HEK293 (cell line): ENCODE measurements around the gene TFDP1.
A peak's percentile ranks its signal among the peaks of the same experiment; 100 is the strongest.

Source experiments
- EGR2 ChIP-seq: fragments of 450-650 bp; formaldehyde crosslinking; IDR thresholded peaks from 2 replicates; pipeline ENCODE4 v1.5.1; 2016; ENCODE audit warnings: low read depth, missing biosample characterization, missing genetic modification characterization
- FEZF1 ChIP-seq: fragments of 450-650 bp; formaldehyde crosslinking; IDR thresholded peaks from 2 replicates; pipeline ENCODE4 v1.5.1; 2016; ENCODE audit warnings: missing biosample characterization, missing genetic modification characterization
- GLI4 ChIP-seq: fragments of 450-650 bp; formaldehyde crosslinking; IDR thresholded peaks from 2 replicates; pipeline ENCODE4 v1.5.1; 2016; ENCODE audit warnings: missing biosample characterization, missing genetic modification characterization
- IKZF3 ChIP-seq: fragments of 450-650 bp; IDR thresholded peaks from 2 replicates; pipeline ENCODE4 v1.5.0; 2018; ENCODE audit warnings: missing biosample characterization, mild to moderate bottlenecking, missing genetic modification characterization, moderate library complexity
- KLF16 ChIP-seq: fragments of 450-650 bp; formaldehyde crosslinking; IDR thresholded peaks from 2 replicates; pipeline ENCODE4 v1.5.1; 2017; ENCODE audit warnings: missing biosample characterization, missing genetic modification characterization
- KLF9 ChIP-seq: fragments of 450-650 bp; formaldehyde crosslinking; IDR thresholded peaks from 2 replicates; pipeline ENCODE4 v1.5.1; 2016; ENCODE audit warnings: missing biosample characterization, missing genetic modification characterization, low read depth
- MEIS1 ChIP-seq: sonication (generic); formaldehyde crosslinking; IDR thresholded peaks from 2 replicates; pipeline ENCODE4 v1.8.1; 2022; ENCODE audit warnings: missing genetic modification reagents, mild to moderate bottlenecking, borderline replicate concordance
- OSR2 ChIP-seq: fragments of 450-650 bp; formaldehyde crosslinking; IDR thresholded peaks from 2 replicates; pipeline ENCODE4 v1.5.1; 2016; ENCODE audit warnings: missing biosample characterization, missing genetic modification characterization
- SETDB1 ChIP-seq: IDR thresholded peaks from one replicate; pipeline ENCODE4 v1.6.1; 2017; ENCODE audit warnings: mild to moderate bottlenecking, low read length, moderate library complexity, mixed read lengths; ENCODE audit not compliant: insufficient read length
- ZFP3 ChIP-seq: fragments of 450-650 bp; formaldehyde crosslinking; IDR thresholded peaks from 2 replicates; pipeline ENCODE4 v1.5.1; 2016; ENCODE audit warnings: low read depth, missing biosample characterization, missing genetic modification characterization
- ZNF140 ChIP-seq: fragments of 450-650 bp; formaldehyde crosslinking; IDR thresholded peaks from 2 replicates; pipeline ENCODE4 v1.5.1; 2016; ENCODE audit warnings: missing biosample characterization, missing genetic modification characterization
- ZNF146 ChIP-seq: fragments of 450-650 bp; formaldehyde crosslinking; IDR thresholded peaks from 2 replicates; pipeline ENCODE4 v1.5.1; 2016; ENCODE audit warnings: missing biosample characterization, missing genetic modification characterization
- ZNF174 ChIP-seq: fragments of 450-650 bp; formaldehyde crosslinking; IDR thresholded peaks from 2 replicates; pipeline ENCODE4 v1.5.0; 2017; ENCODE audit warnings: missing biosample characterization, mild to moderate bottlenecking, missing genetic modification characterization
- ZNF248 ChIP-seq: fragments of 450-650 bp; formaldehyde crosslinking; IDR thresholded peaks from 2 replicates; pipeline ENCODE4 v1.5.1; 2017; ENCODE audit warnings: missing biosample characterization, missing genetic modification characterization
- ZNF266 ChIP-seq: fragments of 450-650 bp; formaldehyde crosslinking; IDR thresholded peaks from 2 replicates; pipeline ENCODE4 v1.5.1; 2016; ENCODE audit warnings: missing biosample characterization, missing genetic modification characterization, low read depth
- ZNF274 ChIP-seq, 2 experiments: fragments of 200-500 bp in 1 of 2; fragments of 450-650 bp in 1 of 2; sonication (Bioruptor generic) in 1 of 2; formaldehyde crosslinking in 1 of 2; IDR thresholded peaks; 2 replicates each; pipeline versions ENCODE4 v1.5.1 to v1.6.1; 2014 to 2016; ENCODE audit warnings: borderline replicate concordance in 1 of 2, inconsistent platforms in 1 of 2, low read length in 1 of 2, missing biosample characterization in 1 of 2, missing genetic modification characterization in 1 of 2
- ZNF335 ChIP-seq: fragments of 450-650 bp; formaldehyde crosslinking; conservative IDR thresholded peaks from 2 replicates; pipeline ENCODE4 v1.5.1; 2016; ENCODE audit warnings: missing biosample characterization, missing genetic modification characterization
- ZNF391 ChIP-seq: fragments of 450-650 bp; formaldehyde crosslinking; IDR thresholded peaks from 2 replicates; pipeline ENCODE4 v1.5.1; 2016; ENCODE audit warnings: low read depth, missing biosample characterization, missing genetic modification characterization, borderline replicate concordance
- ZNF473 ChIP-seq: fragments of 450-650 bp; formaldehyde crosslinking; IDR thresholded peaks from 2 replicates; pipeline ENCODE4 v1.5.1; 2017; ENCODE audit warnings: missing biosample characterization, missing genetic modification characterization
- ZNF549 ChIP-seq: fragments of 450-650 bp; IDR thresholded peaks from 2 replicates; pipeline ENCODE4 v1.5.1; 2018; ENCODE audit warnings: missing biosample characterization, missing genetic modification characterization, mild to moderate bottlenecking, inconsistent platforms, moderate library complexity
- ZNF621 ChIP-seq: fragments of 450-650 bp; formaldehyde crosslinking; IDR thresholded peaks from 2 replicates; pipeline ENCODE4 v1.5.1; 2017; ENCODE audit warnings: missing biosample characterization, missing genetic modification characterization
- ZNF654 ChIP-seq: fragments of 450-650 bp; formaldehyde crosslinking; IDR thresholded peaks from 2 replicates; pipeline ENCODE4 v1.5.1; 2016; ENCODE audit warnings: low read depth, missing biosample characterization, missing genetic modification characterization
- ZNF768 ChIP-seq: fragments of 450-650 bp; formaldehyde crosslinking; IDR thresholded peaks from 2 replicates; pipeline ENCODE4 v1.5.1; 2018; ENCODE audit warnings: missing biosample characterization, mild to moderate bottlenecking, missing genetic modification characterization
- ZNF791 ChIP-seq: fragments of 450-650 bp; formaldehyde crosslinking; IDR thresholded peaks from 2 replicates; pipeline ENCODE4 v1.5.1; 2016; ENCODE audit warnings: missing biosample characterization, missing genetic modification characterization
- TF ChIP-seq, protein P1 (sequence below): fragments of 450-650 bp; formaldehyde crosslinking; IDR thresholded peaks from 2 replicates; pipeline ENCODE4 v1.5.1; 2016; ENCODE audit warnings: missing biosample characterization, missing genetic modification characterization
- TF ChIP-seq, protein P2 (sequence below): fragments of 450-650 bp; formaldehyde crosslinking; IDR thresholded peaks from 2 replicates; pipeline ENCODE4 v1.5.1; 2016; ENCODE audit warnings: missing biosample characterization, missing genetic modification characterization
- TF ChIP-seq, protein P3 (sequence below): fragments of 450-650 bp; formaldehyde crosslinking; IDR thresholded peaks from 2 replicates; pipeline ENCODE4 v1.5.1; 2016; ENCODE audit warnings: missing biosample characterization, missing genetic modification characterization
- TF ChIP-seq, protein P4 (sequence below): fragments of 450-650 bp; formaldehyde crosslinking; IDR thresholded peaks from 2 replicates; pipeline ENCODE4; 2016; ENCODE audit warnings: missing biosample characterization, missing genetic modification characterization
- TF ChIP-seq, protein P5 (sequence below): fragments of 450-650 bp; formaldehyde crosslinking; IDR thresholded peaks from 2 replicates; pipeline ENCODE4 v1.5.1; 2017; ENCODE audit warnings: missing biosample characterization, missing genetic modification characterization
- TF ChIP-seq, protein P6 (sequence below): fragments of 450-650 bp; formaldehyde crosslinking; IDR thresholded peaks from 2 replicates; pipeline ENCODE4 v1.5.1; 2016; ENCODE audit warnings: missing biosample characterization, missing genetic modification characterization

Gene TFDP1

DNA sequence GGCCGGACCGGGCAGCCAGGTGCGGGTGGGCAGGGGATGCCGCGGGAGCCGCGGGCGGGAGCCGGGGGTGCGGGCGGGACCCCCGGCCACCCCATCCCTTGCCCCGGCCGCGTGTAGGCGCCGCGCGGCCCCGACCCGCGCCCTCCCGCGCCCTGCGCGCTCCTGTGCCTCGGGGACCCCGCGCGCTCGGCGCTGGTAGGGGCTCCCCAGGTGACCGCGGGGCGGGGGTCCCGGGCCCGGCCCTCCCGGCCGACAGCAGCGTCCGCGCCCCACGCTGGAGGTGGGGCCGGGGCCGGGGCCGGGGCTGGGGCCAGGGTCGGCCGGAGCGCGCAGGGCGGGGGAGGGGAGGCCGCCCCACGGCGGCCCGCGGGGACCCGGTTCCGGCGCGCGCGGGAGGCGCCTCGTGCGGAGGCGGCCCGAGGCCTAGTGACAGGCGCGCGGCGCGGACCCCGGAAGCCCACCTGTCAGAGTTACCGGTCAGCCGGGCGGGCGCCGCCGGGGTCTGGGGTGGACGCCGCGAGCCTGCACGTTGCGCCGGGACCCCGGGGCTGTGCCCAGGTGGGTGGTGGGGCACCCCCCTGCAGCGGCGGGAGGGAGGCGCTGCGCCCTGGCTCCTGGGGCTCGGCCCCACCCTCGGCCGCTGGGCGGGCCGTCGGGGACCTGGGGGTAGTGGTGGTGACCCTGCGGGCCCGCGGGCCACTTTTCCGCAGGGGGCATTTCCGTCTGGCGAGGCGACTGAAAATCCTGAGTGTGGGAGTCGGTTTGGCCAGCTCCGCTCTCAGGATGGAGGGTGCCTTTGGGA is 518 bp downstream of the TFDP1 start (continued):
- TF ChIP-seq, protein P1, sequence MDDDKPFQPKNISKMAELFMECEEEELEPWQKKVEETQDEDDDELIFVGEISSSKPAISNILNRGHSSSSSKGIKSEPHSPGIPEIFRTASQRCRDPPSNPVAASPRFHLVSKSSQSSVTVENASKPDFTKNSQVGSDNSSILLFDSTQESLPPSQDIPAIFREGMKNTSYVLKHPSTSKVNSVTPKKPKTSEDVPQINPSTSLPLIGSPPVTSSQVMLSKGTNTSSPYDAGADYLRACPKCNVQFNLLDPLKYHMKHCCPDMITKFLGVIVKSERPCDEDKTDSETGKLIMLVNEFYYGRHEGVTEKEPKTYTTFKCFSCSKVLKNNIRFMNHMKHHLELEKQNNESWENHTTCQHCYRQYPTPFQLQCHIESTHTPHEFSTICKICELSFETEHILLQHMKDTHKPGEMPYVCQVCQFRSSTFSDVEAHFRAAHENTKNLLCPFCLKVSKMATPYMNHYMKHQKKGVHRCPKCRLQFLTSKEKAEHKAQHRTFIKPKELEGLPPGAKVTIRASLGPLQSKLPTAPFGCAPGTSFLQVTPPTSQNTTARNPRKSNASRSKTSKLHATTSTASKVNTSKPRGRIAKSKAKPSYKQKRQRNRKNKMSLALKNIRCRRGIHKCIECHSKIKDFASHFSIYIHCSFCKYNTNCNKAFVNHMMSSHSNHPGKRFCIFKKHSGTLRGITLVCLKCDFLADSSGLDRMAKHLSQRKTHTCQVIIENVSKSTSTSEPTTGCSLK (tag by site-specific recombination), result no peak
- TF ChIP-seq ZNF140 (tag by site-specific recombination) (no peak), GLI4 (tag by site-specific recombination) (no peak), ZNF654 (tag by site-specific recombination) (no peak), ZNF768 (tag by site-specific recombination) (no peak), SETDB1 (no peak), ZNF335 (tag by site-specific recombination) (peak; percentile 43; the same call in 1 of the 2 replicates), FEZF1 (no peak), ZNF266 (tag by site-specific recombination) (no peak), OSR2 (tag by site-specific recombination) (no peak), ZNF248 (tag by site-specific recombination) (no peak), ZNF146 (no peak), ZNF391 (tag by site-specific recombination) (no peak), ZFP3 (tag by site-specific recombination) (no peak), ZNF473 (no peak), EGR2 (tag by site-specific recombination) (no peak), ZNF174 (tag by site-specific recombination) (no peak), ZNF274 (IDR thresholded peaks at IDR 0.05; ENCODE audit: low read length) (no peak), ZNF274 (tag by site-specific recombination; IDR thresholded peaks at IDR 0.05; ENCODE audit: borderline replicate concordance) (no peak), IKZF3 (tag by site-specific recombination) (peak; percentile 22; the same call in 1 of the 2 replicates), ZNF621 (tag by site-specific recombination) (no peak), KLF16 (no peak), KLF9 (no peak), ZNF791 (tag by site-specific recombination) (no peak), ZNF549 (tag by site-specific recombination) (no peak), MEIS1 (CRISPR knock-in tag) (no peak)
- TF ChIP-seq, protein P2, sequence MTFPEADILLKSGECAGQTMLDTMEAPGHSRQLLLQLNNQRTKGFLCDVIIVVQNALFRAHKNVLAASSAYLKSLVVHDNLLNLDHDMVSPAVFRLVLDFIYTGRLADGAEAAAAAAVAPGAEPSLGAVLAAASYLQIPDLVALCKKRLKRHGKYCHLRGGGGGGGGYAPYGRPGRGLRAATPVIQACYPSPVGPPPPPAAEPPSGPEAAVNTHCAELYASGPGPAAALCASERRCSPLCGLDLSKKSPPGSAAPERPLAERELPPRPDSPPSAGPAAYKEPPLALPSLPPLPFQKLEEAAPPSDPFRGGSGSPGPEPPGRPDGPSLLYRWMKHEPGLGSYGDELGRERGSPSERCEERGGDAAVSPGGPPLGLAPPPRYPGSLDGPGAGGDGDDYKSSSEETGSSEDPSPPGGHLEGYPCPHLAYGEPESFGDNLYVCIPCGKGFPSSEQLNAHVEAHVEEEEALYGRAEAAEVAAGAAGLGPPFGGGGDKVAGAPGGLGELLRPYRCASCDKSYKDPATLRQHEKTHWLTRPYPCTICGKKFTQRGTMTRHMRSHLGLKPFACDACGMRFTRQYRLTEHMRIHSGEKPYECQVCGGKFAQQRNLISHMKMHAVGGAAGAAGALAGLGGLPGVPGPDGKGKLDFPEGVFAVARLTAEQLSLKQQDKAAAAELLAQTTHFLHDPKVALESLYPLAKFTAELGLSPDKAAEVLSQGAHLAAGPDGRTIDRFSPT, result no peak
- TF ChIP-seq, protein P3, sequence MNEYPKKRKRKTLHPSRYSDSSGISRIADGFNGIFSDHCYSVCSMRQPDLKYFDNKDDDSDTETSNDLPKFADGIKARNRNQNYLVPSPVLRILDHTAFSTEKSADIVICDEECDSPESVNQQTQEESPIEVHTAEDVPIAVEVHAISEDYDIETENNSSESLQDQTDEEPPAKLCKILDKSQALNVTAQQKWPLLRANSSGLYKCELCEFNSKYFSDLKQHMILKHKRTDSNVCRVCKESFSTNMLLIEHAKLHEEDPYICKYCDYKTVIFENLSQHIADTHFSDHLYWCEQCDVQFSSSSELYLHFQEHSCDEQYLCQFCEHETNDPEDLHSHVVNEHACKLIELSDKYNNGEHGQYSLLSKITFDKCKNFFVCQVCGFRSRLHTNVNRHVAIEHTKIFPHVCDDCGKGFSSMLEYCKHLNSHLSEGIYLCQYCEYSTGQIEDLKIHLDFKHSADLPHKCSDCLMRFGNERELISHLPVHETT (tag by site-specific recombination), result no peak
- TF ChIP-seq, protein P4, sequence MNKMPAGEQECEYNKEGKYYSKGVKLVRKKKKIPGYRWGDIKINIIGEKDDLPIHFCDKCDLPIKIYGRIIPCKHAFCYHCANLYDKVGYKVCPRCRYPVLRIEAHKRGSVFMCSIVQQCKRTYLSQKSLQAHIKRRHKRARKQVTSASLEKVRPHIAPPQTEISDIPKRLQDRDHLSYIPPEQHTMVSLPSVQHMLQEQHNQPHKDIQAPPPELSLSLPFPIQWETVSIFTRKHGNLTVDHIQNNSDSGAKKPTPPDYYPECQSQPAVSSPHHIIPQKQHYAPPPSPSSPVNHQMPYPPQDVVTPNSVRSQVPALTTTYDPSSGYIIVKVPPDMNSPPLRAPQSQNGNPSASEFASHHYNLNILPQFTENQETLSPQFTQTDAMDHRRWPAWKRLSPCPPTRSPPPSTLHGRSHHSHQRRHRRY (tag by site-specific recombination), result no peak
- TF ChIP-seq, protein P5, sequence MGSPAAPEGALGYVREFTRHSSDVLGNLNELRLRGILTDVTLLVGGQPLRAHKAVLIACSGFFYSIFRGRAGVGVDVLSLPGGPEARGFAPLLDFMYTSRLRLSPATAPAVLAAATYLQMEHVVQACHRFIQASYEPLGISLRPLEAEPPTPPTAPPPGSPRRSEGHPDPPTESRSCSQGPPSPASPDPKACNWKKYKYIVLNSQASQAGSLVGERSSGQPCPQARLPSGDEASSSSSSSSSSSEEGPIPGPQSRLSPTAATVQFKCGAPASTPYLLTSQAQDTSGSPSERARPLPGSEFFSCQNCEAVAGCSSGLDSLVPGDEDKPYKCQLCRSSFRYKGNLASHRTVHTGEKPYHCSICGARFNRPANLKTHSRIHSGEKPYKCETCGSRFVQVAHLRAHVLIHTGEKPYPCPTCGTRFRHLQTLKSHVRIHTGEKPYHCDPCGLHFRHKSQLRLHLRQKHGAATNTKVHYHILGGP, result no peak
- TF ChIP-seq, protein P6, sequence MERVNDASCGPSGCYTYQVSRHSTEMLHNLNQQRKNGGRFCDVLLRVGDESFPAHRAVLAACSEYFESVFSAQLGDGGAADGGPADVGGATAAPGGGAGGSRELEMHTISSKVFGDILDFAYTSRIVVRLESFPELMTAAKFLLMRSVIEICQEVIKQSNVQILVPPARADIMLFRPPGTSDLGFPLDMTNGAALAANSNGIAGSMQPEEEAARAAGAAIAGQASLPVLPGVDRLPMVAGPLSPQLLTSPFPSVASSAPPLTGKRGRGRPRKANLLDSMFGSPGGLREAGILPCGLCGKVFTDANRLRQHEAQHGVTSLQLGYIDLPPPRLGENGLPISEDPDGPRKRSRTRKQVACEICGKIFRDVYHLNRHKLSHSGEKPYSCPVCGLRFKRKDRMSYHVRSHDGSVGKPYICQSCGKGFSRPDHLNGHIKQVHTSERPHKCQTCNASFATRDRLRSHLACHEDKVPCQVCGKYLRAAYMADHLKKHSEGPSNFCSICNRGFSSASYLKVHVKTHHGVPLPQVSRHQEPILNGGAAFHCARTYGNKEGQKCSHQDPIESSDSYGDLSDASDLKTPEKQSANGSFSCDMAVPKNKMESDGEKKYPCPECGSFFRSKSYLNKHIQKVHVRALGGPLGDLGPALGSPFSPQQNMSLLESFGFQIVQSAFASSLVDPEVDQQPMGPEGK (tag by site-specific recombination), result peak; percentile 32; the same call in 1 of the 2 replicates
